ENCODE results near the gene LRRC7.

LRRC7 gene

DNA sequence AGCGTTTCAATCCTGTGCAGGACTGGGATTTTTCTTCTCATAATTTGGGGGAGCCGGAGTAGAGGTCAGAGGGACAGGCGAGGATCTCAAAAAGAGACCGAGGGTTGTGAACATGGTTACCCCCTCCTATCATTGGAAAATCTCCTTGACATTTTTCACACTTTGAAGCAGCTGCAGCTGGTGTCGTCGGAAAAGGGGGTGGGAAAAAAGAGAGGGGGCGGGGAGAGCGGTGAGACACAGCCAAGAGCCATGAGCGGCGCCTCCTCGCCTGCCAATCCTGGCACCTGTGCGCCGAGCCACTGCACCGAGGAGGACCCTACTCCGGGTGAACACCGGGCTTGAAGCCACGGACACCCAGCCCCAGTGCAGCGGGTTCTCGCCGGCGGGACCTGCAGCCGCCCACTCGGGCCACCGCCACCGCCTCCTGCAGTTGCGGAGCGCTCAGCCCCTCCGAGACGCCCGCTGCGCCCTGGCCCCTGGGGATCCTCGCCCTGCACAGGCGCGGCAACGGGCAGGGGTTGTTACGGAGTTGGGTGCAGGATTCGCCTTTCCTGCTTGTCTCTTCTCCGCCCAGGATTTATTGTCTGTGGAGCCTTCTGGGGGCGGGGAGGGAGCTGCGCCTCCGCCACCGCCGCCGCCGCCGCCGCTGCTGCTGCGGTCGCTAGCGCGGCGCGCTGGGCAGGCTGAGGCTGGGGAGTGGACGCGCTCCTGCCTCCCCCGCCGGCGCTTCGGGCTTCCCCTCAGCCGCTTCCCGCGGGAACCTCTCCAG lies at the start of gene LRRC7:
LRRC7 (plus strand) TSS at position 271 of the 769 bp plus-strand sequence. CDS start 718 bp downstream, outside the sequence.
- peak; percentile 4 for DNase-seq

DNA sequence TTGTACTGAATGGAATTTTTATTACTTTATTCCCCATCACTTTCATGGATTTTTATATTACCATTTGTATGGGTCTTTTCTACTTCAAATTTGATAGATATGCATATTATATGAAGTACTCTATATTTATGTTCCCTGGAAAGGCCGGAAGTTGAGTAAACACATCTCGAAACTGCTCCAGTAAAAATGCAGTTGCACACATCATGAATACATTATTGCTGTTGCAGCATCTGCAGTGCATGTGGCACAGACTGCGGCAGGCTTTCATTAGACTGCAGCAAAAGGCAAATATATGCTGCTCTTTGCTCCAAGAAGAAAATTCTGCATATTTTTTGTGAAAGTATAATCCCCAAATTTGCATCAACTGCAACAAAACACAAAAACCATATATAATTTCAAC lies 48.7 kb upstream of the LRRC7 start:
- no peak for DNase-seq

DNA sequence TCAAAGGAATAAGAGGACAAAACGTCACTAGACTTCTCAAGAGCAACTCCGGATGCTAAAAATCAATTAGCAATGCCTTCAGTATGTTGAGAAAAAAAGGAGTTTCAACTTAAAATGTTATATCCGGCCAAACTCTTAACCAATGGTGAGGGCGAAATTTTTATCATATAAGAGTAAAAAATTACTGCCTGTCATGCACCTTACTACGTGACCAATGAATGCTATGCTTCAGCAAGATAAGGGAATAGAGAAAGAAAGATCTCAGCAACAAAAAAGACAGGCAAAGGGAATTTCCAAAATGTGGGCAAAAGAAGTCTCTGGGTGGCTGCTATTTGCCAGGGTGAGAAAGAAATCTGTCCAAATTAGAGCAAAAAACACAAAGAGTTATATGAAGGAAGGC lies 47.4 kb upstream of the LRRC7 start:
- DNase-seq = no peak

DNA sequence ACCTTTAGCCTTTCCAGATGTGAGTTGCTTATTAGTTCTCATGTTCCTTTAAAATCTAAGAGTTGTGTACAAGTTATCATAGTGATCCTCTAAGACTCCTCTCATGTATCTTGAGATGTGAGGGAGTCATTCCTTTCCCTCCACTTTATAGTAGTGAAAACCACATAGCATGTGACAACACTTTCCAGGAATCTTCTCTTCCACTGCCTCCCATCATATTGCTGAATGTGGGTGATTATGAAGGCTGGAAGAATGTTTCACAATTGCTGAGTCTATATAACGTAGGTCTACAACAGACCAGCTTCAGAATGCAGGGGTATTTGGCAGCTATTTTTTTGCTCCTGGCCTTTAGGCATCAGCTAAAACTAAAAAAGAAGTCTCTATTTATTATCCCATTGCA lies 44.7 kb upstream of the LRRC7 start:
- DNase-seq = peak; percentile 69

DNA sequence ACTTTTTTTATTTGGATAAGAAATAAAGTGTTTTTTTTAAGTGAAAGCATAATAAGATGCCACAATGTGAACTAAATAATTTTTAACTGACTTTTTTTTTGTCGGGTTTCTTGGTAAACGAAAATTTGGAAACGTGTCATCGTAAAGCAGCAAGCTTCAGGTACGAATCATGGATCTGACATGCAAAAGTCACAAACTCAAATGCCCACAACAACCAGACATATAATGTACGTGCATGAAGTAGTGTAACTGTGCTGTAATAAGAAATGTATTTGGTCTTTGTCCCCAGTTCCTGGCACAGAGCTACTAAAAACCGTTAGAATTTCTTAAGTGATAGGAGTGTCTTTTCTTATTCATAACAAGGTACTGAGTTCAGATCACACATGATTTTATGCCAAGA lies 44.3 kb upstream of the LRRC7 start:
- no peak for DNase-seq

DNA sequence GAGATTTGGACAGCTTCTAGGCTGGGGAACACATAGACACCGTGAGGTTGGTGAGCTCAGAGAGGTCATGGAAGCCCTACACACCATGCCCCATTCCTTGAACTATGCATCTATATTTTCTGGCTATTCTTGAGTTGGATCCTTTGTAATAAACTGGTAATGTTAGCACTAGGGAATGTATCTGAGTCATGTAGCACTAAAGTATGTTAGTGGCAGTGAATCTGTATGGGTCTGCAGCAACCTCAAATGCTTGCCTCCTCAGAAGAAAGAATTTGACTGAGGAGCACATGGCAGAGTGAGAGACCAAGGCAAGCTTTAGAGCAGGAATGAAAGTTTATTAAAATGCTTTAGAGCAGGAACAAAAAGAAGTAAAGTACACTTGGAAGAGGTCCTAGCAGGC lies 43.7 kb upstream of the LRRC7 start:
- peak; percentile 19 for DNase-seq

DNA sequence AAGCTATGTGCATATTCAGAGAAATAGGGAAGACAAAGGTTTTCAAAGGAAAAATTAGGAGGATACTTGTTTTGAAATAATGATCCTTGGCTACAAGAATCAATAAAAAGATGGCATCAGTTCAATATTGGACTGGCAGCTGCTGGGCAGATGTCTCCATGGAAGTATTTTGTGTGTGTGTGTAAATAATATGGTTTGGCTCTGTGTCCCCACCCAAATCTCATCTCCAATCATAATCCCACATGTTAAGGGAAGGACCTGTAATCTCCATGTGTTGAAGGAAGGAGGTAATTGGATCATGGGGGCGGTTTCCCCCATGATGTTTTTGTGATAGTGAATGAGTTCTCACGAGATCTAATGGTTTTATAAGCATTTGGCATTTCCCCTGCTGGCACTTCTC lies 40.4 kb upstream of the LRRC7 start:
- no peak for DNase-seq

DNA sequence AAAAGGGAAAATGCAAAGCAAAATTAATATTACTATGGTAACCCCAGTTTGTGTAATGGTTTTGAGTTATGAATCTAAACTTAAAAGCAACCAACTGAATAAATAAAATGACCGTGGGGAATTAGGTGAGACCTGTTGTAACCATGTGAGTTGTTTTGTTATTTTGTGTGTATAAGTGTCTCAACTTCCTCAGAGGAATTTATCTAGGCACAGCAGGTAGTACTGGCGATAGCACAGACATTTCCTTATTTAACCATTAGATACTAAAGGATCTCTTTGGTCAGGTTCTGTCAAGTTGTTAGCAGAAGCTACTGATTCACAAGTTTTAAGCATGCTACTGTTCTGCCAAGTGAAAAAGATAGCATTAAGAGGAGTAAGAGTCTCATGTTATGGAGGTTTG lies 39.3 kb upstream of the LRRC7 start:
- DNase-seq = no peak

DNA sequence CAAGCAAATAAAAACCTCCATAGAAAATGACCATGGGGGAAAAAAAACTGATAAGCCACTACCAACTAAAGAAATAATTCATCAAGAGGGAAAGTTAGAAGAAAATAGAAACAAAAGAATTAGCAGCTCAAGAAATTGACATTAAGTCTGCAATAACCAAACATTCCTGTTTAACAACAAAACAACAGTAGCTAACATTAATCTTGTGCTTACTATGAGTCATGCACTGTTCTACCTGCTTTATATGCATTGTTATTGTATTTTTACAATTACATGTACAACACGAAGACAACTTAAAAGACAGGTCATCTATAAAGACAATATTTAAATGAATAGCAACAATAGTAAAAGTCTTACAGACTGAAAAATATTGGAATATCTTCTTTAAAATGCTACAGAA lies 34.4 kb upstream of the LRRC7 start:
- no peak for DNase-seq

DNA sequence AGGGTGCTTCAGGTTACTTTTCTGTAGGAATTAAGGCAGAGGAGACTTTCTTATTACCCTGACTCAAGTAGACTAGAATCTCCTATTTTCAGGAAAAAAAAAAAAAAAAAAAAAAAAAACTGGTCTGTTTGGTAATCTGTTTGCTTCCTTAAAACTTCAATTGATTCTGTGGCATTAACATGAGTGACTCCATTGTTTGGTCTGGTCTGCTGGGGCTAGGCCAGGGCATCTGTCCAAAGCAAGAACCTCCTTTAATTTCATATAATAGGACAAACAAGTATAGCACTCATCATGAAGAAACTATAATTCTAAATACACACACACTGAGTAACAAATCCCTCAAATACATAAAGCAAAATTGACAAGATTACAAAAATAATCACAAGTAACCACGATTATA lies 32.9 kb upstream of the LRRC7 start:
- no peak for DNase-seq

DNA sequence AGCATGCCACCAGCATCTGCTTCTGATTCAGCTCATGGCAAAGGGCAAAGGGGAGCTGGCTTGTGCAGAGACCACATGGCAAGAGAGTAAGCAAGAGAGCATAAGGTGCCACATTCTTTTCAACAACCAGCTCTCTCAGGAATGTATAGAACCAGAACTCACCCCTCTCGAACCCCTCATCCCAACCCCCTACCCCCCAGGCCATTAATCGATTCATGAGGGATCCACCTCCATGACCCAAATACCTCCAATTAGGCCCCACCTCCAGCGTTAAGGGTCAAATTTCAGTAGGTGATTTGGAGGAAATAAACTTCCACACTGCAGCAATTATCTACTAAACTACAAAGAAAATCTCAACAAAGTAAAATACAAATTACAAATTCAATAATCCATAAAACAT lies 32.2 kb upstream of the LRRC7 start:
- DNase-seq = no peak

DNA sequence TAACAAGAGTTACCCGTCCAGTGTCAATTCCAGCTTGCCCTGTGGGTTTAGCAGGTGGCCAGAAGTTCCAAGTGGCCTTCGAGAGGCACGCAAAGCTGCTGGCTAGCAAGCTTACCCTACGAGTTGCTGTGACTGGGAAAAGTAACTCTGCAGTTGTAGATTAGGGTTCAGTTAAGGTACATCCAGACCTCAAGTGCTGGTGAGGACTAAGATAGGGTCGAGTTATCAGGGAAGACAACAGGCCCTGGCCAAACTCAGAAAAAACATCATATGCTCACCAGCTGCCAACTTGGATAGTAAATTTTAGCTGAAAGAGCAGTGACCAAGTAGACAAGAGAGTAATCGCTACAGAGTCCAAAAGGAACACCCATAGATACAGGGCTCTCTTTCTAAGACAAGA lies 27.7 kb upstream of the LRRC7 start:
- no peak for DNase-seq

DNA sequence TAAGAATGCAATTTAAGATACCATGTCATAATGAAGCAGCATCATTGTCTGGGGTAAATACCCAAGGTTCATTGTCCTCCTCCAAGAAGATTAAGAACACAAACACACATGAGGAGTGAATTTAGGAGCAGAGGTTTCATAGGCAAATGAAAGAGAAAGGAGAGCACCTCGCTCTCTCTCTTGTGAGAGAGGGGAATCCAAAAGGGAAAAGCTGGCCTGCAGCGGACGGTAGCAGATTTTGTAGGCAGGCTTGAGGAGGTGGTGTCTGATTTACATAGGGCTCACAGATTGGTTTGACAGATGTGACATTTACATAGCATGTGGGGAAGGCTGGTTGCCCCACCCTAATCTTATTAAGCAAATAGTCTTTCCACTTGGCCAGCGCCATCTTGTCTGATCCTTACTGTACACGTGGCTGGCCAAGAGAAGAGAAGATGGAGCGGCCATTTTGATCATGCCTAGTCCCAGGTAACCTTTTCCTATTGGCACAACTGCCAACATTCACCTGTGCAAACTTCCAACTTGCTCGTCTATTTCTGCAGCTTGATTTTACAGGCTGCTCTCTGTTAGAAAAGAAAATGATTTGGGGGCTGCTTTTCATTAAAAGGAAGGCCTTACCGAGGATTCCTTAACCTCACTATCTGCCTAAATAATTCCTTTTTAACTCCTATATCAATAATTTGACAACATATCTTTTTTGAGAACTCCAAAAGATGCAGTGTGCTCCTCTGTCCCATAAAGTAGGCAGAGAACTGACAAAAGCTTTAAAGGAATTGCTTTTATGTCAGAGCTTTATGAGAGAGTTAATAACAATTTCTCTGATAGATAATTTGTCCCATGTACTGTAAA lies 16.0 kb upstream of the LRRC7 start:
- DNase-seq = no peak

DNA sequence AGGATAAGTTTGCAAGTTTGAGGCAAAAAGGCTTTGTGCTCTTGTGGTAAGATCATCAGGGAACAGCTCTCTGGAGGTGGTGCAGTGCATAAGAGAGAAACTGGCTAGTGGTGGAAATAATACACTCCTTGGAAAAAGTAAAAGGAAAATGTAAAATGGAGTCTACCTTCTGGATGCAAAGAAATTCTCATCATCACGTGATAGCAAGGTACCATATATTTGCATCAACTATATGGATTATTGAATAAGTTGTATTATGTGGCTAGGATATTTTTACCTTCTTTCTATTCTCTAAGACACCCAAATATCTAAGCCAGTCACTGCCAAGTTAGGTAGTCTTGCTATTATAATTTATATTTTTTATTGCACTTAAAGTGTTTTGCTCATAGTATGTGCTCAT lies 14.0 kb upstream of the LRRC7 start:
- no peak for DNase-seq

DNA sequence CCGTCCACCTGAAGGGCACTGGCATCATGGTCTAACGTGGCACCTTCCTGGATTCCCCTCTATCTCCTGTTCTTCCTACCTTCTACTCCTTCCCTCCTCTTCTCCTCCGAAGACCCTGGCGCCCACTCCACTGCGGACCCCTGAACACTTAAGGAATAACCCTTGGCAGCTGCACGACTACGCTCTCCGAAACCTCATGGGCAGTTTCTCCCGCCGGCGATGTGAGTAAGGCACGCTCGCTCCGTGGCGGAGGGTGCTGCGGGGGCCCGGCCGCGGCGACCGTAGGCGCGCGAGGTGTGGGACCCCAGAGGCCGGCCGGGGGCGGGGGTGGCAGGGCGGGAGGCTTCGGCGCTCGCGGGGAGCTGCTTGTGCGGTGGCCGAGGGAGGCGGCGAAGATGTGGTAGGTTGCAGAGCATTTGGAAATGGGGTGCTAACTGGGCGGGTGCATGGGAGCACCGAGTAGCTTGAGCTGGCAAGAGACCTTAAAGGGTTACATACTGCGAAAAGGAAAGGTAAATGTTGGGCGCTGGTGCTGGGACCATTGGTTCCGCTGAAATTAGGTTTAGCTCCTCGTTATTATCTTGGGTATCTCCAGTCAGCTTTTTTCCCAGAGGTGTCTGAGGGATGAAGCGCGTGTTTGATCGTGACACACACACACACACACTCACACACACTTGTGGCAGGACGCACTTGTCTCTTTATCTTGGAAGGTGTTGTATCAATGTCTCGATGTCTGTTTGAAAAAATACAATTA lies 876 bp downstream of the LRRC7 start:
- DNase-seq = no peak

DNA sequence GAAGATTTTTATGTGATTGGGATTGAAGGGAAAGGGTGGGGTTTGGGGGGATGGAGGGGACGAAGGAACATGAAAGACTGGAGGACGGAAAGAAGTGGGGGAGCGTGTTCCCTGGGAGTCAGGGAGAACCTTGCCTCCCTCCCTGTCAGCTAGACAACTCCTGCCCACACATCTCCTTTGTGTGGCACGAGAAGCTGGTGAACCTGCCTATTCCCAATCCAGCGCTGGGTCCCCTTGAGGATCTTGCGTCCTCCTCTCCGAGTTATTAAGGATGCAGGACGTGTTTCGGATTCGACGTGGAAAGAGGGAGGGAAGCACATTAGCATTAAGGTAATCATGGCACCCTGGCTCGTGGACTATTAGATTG lies 1.4 kb downstream of the LRRC7 start:
- DNase-seq = no peak

DNA sequence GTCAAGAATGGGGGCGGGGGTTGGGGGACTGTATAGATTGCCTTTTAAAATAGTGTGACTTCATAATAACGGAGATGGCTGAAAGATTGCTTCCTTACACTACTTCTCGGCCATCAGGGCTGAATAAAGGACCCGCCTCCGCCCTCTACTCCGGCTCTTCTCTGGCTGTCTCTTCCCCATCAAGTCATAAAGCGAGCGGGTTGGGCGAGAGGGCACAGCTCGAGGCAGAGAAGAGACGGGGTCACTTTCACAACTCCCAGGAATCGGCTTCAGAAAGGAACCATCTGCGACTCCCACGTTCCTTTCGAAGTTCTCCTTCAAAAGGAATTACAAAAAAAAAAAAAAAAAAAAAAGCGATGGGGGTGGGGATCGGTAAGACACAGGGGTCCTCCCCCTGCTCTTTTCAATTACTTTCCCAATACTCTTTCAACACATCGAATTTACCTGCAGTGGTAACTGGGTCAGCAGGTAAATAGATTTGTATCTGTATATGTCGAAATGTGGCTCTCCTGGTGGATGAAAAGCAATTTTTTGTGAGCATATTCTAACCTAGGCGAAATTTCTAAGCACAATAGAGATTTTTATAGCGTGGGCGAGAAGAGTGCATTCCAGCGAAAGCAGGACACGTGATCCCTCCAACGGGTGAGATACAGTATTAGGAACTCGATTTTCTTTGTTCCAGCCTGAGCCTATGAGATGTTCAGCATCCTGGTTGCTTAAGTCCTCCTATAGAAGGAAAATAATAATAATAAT lies 2.0 kb downstream of the LRRC7 start:
- DNase-seq = no peak

DNA sequence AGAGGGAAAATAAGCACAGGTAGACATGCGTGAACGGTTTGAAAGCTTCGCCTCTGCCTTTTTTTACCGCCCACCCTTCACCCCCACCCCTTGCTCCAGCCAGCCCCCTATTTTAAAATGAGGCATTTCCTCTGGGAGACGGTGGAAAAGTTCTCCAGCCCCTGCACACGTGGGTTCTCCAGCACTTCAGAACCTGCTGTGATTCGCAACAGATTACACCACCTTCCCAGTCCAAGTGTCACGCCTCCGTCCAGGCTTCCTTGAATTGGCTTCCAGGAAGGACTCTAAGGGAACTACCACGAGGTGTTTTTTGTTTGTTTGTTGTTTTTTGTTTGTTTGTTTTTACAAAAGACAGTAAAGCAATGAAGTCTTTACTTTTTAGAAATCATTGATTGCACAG lies 2.6 kb downstream of the LRRC7 start:
- no peak for DNase-seq

DNA sequence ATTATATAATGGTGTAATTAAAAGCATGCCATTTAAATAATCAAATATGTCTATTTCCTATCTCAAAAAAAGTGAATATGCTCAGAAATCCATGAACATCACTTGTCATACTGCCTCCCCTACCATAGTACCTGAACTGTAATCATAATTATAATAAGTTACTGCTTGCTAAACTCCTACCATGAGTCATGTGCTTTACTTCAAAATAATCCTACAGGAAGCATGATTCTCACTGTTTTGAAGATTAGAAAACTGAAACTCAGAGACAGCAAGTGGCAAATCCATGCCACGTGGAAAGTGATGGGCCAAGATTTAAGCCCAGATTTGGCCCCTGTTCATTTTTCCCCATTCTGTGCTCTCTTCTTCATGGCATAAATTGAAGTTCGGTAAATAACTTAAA lies 5.2 kb downstream of the LRRC7 start:
- no peak for DNase-seq

DNA sequence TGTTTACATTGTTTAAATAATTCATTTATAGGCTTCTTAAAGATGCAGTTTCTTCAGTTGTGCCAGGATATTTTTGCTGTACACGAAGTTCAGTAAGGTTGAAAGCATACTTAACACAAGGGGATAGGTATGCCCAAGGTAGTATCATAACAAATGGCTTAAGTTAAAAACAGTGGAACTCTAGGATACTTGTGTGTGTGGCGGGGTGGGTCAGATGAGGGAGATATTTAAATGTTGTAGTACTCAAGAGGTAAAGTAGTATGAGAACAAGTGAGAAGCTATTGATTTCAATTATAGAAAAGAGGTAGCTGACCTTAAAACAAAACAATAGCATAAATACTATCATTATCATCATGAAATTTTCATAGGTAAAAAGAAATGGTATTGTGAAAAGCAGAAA lies 6.2 kb downstream of the LRRC7 start:
- DNase-seq = no peak

DNA sequence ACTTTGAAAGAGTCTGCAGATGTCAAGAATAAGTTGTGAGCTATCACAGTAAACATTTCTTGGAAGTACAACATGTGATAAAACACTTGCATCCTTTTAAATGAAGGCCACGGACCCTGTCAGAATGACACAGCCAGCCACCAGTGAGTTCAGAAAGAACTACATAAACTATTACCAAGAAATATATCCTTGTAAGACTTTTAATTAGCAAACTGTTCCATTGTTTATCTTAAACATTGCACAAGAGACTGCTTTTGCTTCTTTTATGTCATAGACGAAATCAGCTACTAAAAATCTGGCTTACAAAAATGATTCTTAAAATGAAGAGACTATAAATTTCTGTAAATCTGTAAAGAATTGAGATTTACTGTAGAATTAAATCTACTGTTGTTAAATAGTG lies 17.9 kb downstream of the LRRC7 start:
- DNase-seq = no peak

DNA sequence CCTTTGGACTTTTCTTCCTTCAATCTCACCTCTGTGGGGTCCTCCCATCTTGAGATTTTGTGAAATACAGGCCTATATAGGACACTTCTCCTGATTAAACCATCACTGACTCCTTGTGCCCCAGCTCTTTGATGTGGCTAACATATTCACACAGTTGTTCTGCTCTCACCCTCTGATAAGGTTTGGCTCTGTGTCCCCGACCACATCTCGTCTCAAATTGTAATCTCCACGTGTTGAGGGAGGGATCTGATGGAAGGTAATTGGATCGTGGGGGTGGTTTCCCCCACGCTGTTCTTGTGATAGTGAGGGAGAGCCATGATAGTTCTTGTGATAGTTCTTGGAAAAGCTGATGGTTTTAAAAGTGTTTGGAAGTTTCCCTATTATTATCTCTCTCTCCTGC lies 19.7 kb downstream of the LRRC7 start:
- no peak for DNase-seq

DNA sequence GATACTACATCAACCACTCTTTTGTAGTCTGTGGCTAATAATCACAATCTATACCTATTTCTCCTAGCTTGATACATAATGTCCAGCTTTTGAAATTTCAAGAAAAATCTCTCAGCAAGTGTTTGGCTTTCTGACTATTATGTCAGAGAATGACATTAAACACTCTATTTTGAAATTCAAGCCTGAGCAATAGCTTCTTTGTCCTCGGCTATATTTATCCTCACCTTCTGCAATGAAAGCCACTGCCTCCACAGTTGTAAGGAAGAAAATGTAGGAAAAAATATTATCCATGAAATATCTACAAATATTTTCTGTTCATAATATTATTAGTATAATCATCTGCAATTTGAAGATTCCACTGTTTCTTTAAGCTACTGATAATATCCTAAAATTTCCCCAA lies 22.1 kb downstream of the LRRC7 start:
- DNase-seq = no peak
